GM12892 (cell line): ENCODE results near the gene AQP12A.

ENCODE experiments used
- POLR2A ChIP-seq: IDR thresholded peaks from 2 replicates; pipeline ENCODE4 v1.6.1; 2011; ENCODE audit warnings: low read depth, low read length, control low read depth
- POLR2AphosphoS5 ChIP-seq: IDR thresholded peaks from 2 replicates; pipeline ENCODE4 v1.6.1; 2011; ENCODE audit warnings: low read depth, low read length, control low read depth
- TAF1 ChIP-seq: IDR thresholded peaks from 2 replicates; pipeline ENCODE4 v1.6.1; 2011; ENCODE audit warnings: low read depth, mild to moderate bottlenecking, control low read depth, low read length, borderline replicate concordance

DNA sequence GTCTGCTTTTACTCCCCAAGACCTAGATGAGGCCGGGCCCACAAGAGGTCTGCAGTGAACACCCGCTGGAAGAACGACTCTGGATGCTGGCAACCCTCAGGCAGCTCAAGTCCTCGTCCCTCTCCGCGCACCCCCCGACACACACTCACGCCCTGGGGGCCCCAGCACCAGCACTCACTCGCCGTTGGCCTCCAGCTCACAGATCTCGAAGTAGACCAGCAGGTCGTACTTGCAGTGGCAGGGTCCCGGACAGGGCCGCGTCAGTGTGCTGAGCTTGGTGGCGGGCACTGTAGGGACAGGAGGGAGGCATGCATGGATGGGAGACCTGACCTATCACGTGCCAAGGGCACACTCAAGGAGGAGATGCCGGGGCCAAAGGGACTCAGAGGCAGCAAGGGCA, 49.4 kb downstream of the AQP12A start:
- TF ChIP-seq POLR2AphosphoS5 (no peak), POLR2A (no peak), TAF1 (no peak)
